ENCODE data around the gene DNAJC13. TPM values are rescaled to one million over a fixed set of nuclear protein-coding genes. Genes with fewer than 3 reads are reported as not detected.

DNAJC13 gene
- total and polyA plus RNA-seq, 2 donors (not counting 1 experiment from before 2014, with no cell fraction given) = 9.7 to 51.1 TPM

- H3K27ac Mint-ChIP-seq = no peak overlapping the region
- Histone ChIP-seq H3K79me2 (ENCODE audit: control insufficient read depth, insufficient read depth, low read length) (no peaks in the 10 kb centered on the region), H3K9ac (ENCODE audit: low read length) (no peak overlapping the region), H3K4me3 (ENCODE audit: control extremely low read depth in 1 of 5, extremely low read depth in 1 of 5, insufficient read depth in 1 of 5, low read depth in 2 of 5, low read length in 4 of 5) (no peak overlapping the region), H4K20me1 (ENCODE audit: control insufficient read depth, insufficient read depth, low read length, poor library complexity, severe bottlenecking) (no peaks in the 10 kb centered on the region), H3K27me3 (replicated peaks in 1 of 4; ENCODE audit: control extremely low read depth in 1 of 4, control insufficient read depth in 3 of 4, insufficient read depth in 4 of 4, low read length in 3 of 4) (no peaks in the 10 kb centered on the region), H3K4me1 (ENCODE audit: control insufficient read depth in 2 of 2, insufficient read depth in 2 of 2, low read length in 2 of 2) (peaks cover 0 to 11% of the 10 kb centered on the region in 2 donors), H3K4me2 (replicated peaks; ENCODE audit: low read depth, low read length, poor library complexity, severe bottlenecking) (no peak overlapping the region), H3K27ac (ENCODE audit: low read length in 2 of 2) (no peak overlapping the region), H3K36me3 (replicated peaks in 1 of 2; ENCODE audit: control extremely low read depth in 1 of 2, control insufficient read depth in 1 of 2, extremely low read depth in 1 of 2, insufficient read depth in 2 of 2, low read length in 1 of 2) (peaks cover 2 to 3% of the 10 kb centered on the region in 2 experiments), H3K9me3 (ENCODE audit: control extremely low read depth in 1 of 3, control insufficient read depth in 2 of 3, insufficient read depth in 1 of 3, low read length in 2 of 3) (peaks cover 0 to 4% (median 2%) of the 10 kb centered on the region in 3 donors), H2AFZ (ENCODE audit: insufficient read depth, low read depth, low read length, poor library complexity, severe bottlenecking) (no peak overlapping the region)
- H3K9me3 Mint-ChIP-seq (ENCODE audit: insufficient read depth) = peaks cover 4% of the 10 kb centered on the region
- CTCF ChIA-PET = no interaction called here
- POLR2A ChIA-PET = no interaction called here
- no CpG with 5 or more reads among the region's 4 CpGs for WGBS (ENCODE audit: insufficient coverage)
- peaks cover 12% of the 10 kb centered on the region for H3K4me1 Mint-ChIP-seq
- no peak for DNase-seq
- H3K4me3 Mint-ChIP-seq = no peak overlapping the region
- no peaks in the 10 kb centered on the region for H3K27me3 Mint-ChIP-seq
- intact Hi-C loops (cut with micrococcal nuclease) = no loop called here
- ATAC-seq (ENCODE audit: low read depth) = no peak
- TF ChIP-seq EZH2 (IDR thresholded peaks at IDR 0.05; ENCODE audit: borderline replicate concordance, insufficient read depth, low read depth, low read length, poor library complexity, severe bottlenecking) = no peak
- no peak for TF ChIP-seq CTCF (IDR thresholded peaks at IDR 0.05)
These were observed 146.2 kb downstream of the DNAJC13 start for GRCh38 chr3:132563420-132564069.

- Histone ChIP-seq H3K4me3 (ENCODE audit: control extremely low read depth in 1 of 5, extremely low read depth in 1 of 5, insufficient read depth in 1 of 5, low read depth in 2 of 5, low read length in 4 of 5) (no peak overlapping the region), H3K27ac (ENCODE audit: low read length in 2 of 2) (no peak overlapping the region), H3K79me2 (ENCODE audit: control insufficient read depth, insufficient read depth, low read length) (no peaks in the 10 kb centered on the region), H3K27me3 (replicated peaks in 1 of 4; ENCODE audit: control extremely low read depth in 1 of 4, control insufficient read depth in 3 of 4, insufficient read depth in 4 of 4, low read length in 3 of 4) (no peaks in the 10 kb centered on the region), H2AFZ (ENCODE audit: insufficient read depth, low read depth, low read length, poor library complexity, severe bottlenecking) (no peak overlapping the region), H3K36me3 (replicated peaks in 1 of 2; ENCODE audit: control extremely low read depth in 1 of 2, control insufficient read depth in 1 of 2, extremely low read depth in 1 of 2, insufficient read depth in 2 of 2, low read length in 1 of 2) (peaks cover 2 to 3% of the 10 kb centered on the region in 2 experiments), H3K4me2 (replicated peaks; ENCODE audit: low read depth, low read length, poor library complexity, severe bottlenecking) (no peak overlapping the region), H3K9ac (ENCODE audit: low read length) (no peak overlapping the region), H4K20me1 (ENCODE audit: control insufficient read depth, insufficient read depth, low read length, poor library complexity, severe bottlenecking) (no peaks in the 10 kb centered on the region), H3K9me3 (ENCODE audit: control extremely low read depth in 1 of 3, control insufficient read depth in 2 of 3, insufficient read depth in 1 of 3, low read length in 2 of 3) (peaks cover 0 to 4% (median 2%) of the 10 kb centered on the region in 3 donors), H3K4me1 (ENCODE audit: control insufficient read depth in 2 of 2, insufficient read depth in 2 of 2, low read length in 2 of 2) (peaks cover 0 to 11% of the 10 kb centered on the region in 2 donors)
- no peaks in the 10 kb centered on the region for H3K27me3 Mint-ChIP-seq
- CTCF ChIA-PET = no interaction called here
- no peak for TF ChIP-seq EZH2 (IDR thresholded peaks at IDR 0.05; ENCODE audit: borderline replicate concordance, insufficient read depth, low read depth, low read length, poor library complexity, severe bottlenecking)
- TF ChIP-seq CTCF (IDR thresholded peaks at IDR 0.05) = no peak
- no peak for DNase-seq
- peaks cover 12% of the 10 kb centered on the region for H3K4me1 Mint-ChIP-seq
- H3K4me3 Mint-ChIP-seq = no peak overlapping the region
- no peak overlapping the region for H3K27ac Mint-ChIP-seq
- intact Hi-C loops (cut with micrococcal nuclease) = no loop called here
- ATAC-seq (ENCODE audit: low read depth) = no peak
- POLR2A ChIA-PET = no interaction called here
- peaks cover 4% of the 10 kb centered on the region for H3K9me3 Mint-ChIP-seq (ENCODE audit: insufficient read depth)
- no CpG with 5 or more reads among the region's 2 CpGs for WGBS (ENCODE audit: insufficient coverage)
These were observed 146.8 kb downstream of the DNAJC13 start for GRCh38 chr3:132564070-132564465.
